HEK293 (cell line): ENCODE data around the gene SPEF1.
A peak's percentile ranks its signal among the peaks of the same experiment; 100 is the strongest.

Experiments
- CTCF ChIP-seq: fragments of 450-650 bp; formaldehyde crosslinking; IDR thresholded peaks from 2 replicates; pipeline ENCODE4 v1.5.1; 2016; ENCODE audit warnings: missing biosample characterization, missing genetic modification characterization
- PATZ1 ChIP-seq: fragments of 450-650 bp; formaldehyde crosslinking; IDR thresholded peaks from 2 replicates; pipeline ENCODE4 v1.5.1; 2016; ENCODE audit warnings: missing biosample characterization, missing genetic modification characterization
- ZBTB21 ChIP-seq: fragments of 450-650 bp; formaldehyde crosslinking; IDR thresholded peaks from 2 replicates; pipeline ENCODE4 v1.5.1; 2017; ENCODE audit warnings: missing biosample characterization, missing genetic modification characterization
- ZNF138 ChIP-seq: fragments of 450-650 bp; formaldehyde crosslinking; IDR thresholded peaks from 2 replicates; pipeline ENCODE4 v1.5.1; 2016; ENCODE audit warnings: missing biosample characterization, missing genetic modification characterization, borderline replicate concordance

- TF ChIP-seq ZBTB21 (tag by site-specific recombination) (peak; percentile 65), PATZ1 (tag by site-specific recombination) (no peak), ZNF138 (tag by site-specific recombination) (no peak), CTCF (no peak)
These were observed 7.5 kb upstream of the SPEF1 start for GRCh38 chr20:3788685-3789155.
